Inflammatory macrophage treated with lipopolysaccharide for 4 hours (primary cell): Measurements from ENCODE around the gene POLR2J.
"Not testable (repeated sequence)": the region's sequence is repeated elsewhere in the genome, so short reads cannot be mapped to it uniquely, and the experiment has no call there.

Source experiments
- DNase-seq: peaks from one replicate; pipeline ENCODE4 v3.0.0-alpha.2; 2020

The POLR2J gene

GRCh38 chr7:102494473-102495149 is 15.9 kb upstream of the POLR2J start:
- not testable (repeated sequence) for DNase-seq

- DNase-seq = not testable (repeated sequence)
Measured at GRCh38 chr7:102494026-102494425, 15.3 kb upstream of the POLR2J start.

- not testable (repeated sequence) for DNase-seq
Measured at GRCh38 chr7:102493220-102493935, 14.7 kb upstream of the POLR2J start.

- not testable (repeated sequence) for DNase-seq
Measured at GRCh38 chr7:102490529-102491075, 11.9 kb upstream of the POLR2J start.

GRCh38 chr7:102484317-102484716 is 5.6 kb upstream of the POLR2J start:
- not testable (repeated sequence) for DNase-seq

- not testable (repeated sequence) for DNase-seq
Measured at GRCh38 chr7:102481962-102482361, 3.2 kb upstream of the POLR2J start.

GRCh38 chr7:102479982-102480637 is 1.4 kb upstream of the POLR2J start:
- not testable (repeated sequence) for DNase-seq

GRCh38 chr7:102479209-102479584 is 475 bp upstream of the POLR2J start:
- not testable (repeated sequence) for DNase-seq

GRCh38 chr7:102474736-102475435 is 3.8 kb downstream of the POLR2J start:
- DNase-seq = not testable (repeated sequence)

GRCh38 chr7:102474116-102474515 is 4.6 kb downstream of the POLR2J start:
- DNase-seq = not testable (repeated sequence)

GRCh38 chr7:102473271-102473991 is 5.3 kb downstream of the POLR2J start:
- no peak for DNase-seq

- no peak for DNase-seq
Measured at GRCh38 chr7:102472126-102473041, 6.3 kb downstream of the POLR2J start.

GRCh38 chr7:102471791-102472125 is 7.0 kb downstream of the POLR2J start:
- no peak for DNase-seq

- DNase-seq = no peak
Measured at GRCh38 chr7:102469972-102470825, 8.5 kb downstream of the POLR2J start.

- no peak for DNase-seq
Measured at GRCh38 chr7:102469351-102469971, 9.3 kb downstream of the POLR2J start.

GRCh38 chr7:102468478-102469350 is 10.0 kb downstream of the POLR2J start:
- no peak for DNase-seq

GRCh38 chr7:102467581-102468477 is 10.9 kb downstream of the POLR2J start:
- no peak for DNase-seq

GRCh38 chr7:102466097-102466496 is 12.6 kb downstream of the POLR2J start:
- no peak for DNase-seq
